SJCRH30 (cell line): Measurements from ENCODE around the gene PEX14. TPM values are rescaled to one million over a fixed set of nuclear protein-coding genes. Genes with fewer than 3 reads are reported as not detected.

Source experiments
- DNase-seq, 2 experiments: peaks; one replicate each; pipeline ENCODE4 v3.0.0-alpha.2; 2015 to 2020
- H3K27ac ChIP-seq: fragments of 250-450 bp; sonication (Bioruptor Pico); 2 replicates; pipeline ENCODE4 v1.5.1; 2020; ENCODE audit warnings: mild to moderate bottlenecking, moderate library complexity
- H3K27me3 ChIP-seq: fragments of 250-450 bp; sonication (Bioruptor Pico); 2 replicates; pipeline ENCODE4 v1.5.1; 2020; ENCODE audit warnings: mild to moderate bottlenecking, moderate library complexity
- H3K36me3 ChIP-seq: fragments of 250-450 bp; sonication (Bioruptor Pico); 2 replicates; pipeline ENCODE4 v1.5.1; 2020; ENCODE audit warnings: mild to moderate bottlenecking, moderate library complexity
- H3K4me1 ChIP-seq: fragments of 250-450 bp; sonication (Bioruptor Pico); 2 replicates; pipeline ENCODE4 v1.5.1; 2020; ENCODE audit warnings: mild to moderate bottlenecking, moderate library complexity
- H3K4me3 ChIP-seq: fragments of 250-450 bp; sonication (Bioruptor Pico); 2 replicates; pipeline ENCODE4 v1.5.1; 2020; ENCODE audit warnings: mild to moderate bottlenecking, moderate library complexity
- H3K9me3 ChIP-seq: fragments of 250-450 bp; sonication (Bioruptor Pico); replicated peaks from 2 replicates; pipeline ENCODE4 v1.5.1; 2020; ENCODE audit warnings: mild to moderate bottlenecking, moderate library complexity
- total RNA-seq: library from RNA; depleted of rRNA; stranded (reverse); fragments of >200 nt; shearing (Covaris generic); gene quantifications from 2 replicates; pipeline ENCODE4 v1.2.3, GENCODE V29; 2014

PEX14 gene
- total RNA-seq, 1 experiment from 2014 or later = 14.6 TPM

GRCh38 chr1:10606064-10606463 is 131.3 kb downstream of the PEX14 start:
- no peak overlapping the region for H3K4me3 ChIP-seq
- no peaks in the 10 kb centered on the region for H3K9me3 ChIP-seq
- peaks cover 27% of the 10 kb centered on the region for H3K4me1 ChIP-seq
- no peak overlapping the region for H3K27ac ChIP-seq
- H3K27me3 ChIP-seq = no peaks in the 10 kb centered on the region
- no peaks in the 10 kb centered on the region for H3K36me3 ChIP-seq
- peak in 1 of 2 experiments; percentile 21 for DNase-seq

- DNase-seq = no peak
- H3K27me3 ChIP-seq = no peaks in the 10 kb centered on the region
Observed at GRCh38 chr1:10607228-10607627, 132.5 kb downstream of the PEX14 start.

GRCh38 chr1:10608690-10609089 is 133.9 kb downstream of the PEX14 start:
- Histone ChIP-seq H3K4me1 (peaks cover 16% of the 10 kb centered on the region), H3K9me3 (no peaks in the 10 kb centered on the region), H3K36me3 (no peaks in the 10 kb centered on the region), H3K27ac (no peak overlapping the region), H3K27me3 (no peaks in the 10 kb centered on the region), H3K4me3 (no peak overlapping the region)
- DNase-seq = peak in 1 of 2 experiments; percentile 73

More at GRCh38 chr1:10607228-10607627, 132.5 kb downstream of the PEX14 start:
- H3K4me3 ChIP-seq = no peak overlapping the region
- H3K36me3 ChIP-seq = no peaks in the 10 kb centered on the region
- H3K4me1 ChIP-seq = peaks cover 16% of the 10 kb centered on the region
- no peaks in the 10 kb centered on the region for H3K9me3 ChIP-seq
- no peak overlapping the region for H3K27ac ChIP-seq

- Histone ChIP-seq H3K4me3 (no peak overlapping the region), H3K27ac (no peak overlapping the region), H3K4me1 (peaks cover 10% of the 10 kb centered on the region), H3K27me3 (no peaks in the 10 kb centered on the region), H3K36me3 (no peaks in the 10 kb centered on the region), H3K9me3 (no peaks in the 10 kb centered on the region)
- DNase-seq = no peak
Observed at GRCh38 chr1:10610901-10611600, 136.3 kb downstream of the PEX14 start.

GRCh38 chr1:10612436-10613160 is 137.8 kb downstream of the PEX14 start:
- Histone ChIP-seq H3K4me1 (peaks cover 10% of the 10 kb centered on the region), H3K27ac (no peak overlapping the region), H3K4me3 (no peak overlapping the region), H3K27me3 (no peaks in the 10 kb centered on the region), H3K9me3 (no peaks in the 10 kb centered on the region), H3K36me3 (no peaks in the 10 kb centered on the region)
- DNase-seq = no peak

- no peak for DNase-seq
- H3K27me3 ChIP-seq = no peaks in the 10 kb centered on the region
Observed at GRCh38 chr1:10613340-10613739, 138.6 kb downstream of the PEX14 start.

GRCh38 chr1:10613861-10614260 is 139.1 kb downstream of the PEX14 start:
- Histone ChIP-seq H3K36me3 (no peaks in the 10 kb centered on the region), H3K27ac (no peak overlapping the region), H3K27me3 (no peaks in the 10 kb centered on the region), H3K4me1 (peaks cover 2% of the 10 kb centered on the region), H3K9me3 (no peaks in the 10 kb centered on the region), H3K4me3 (no peak overlapping the region)
- DNase-seq = no peak

More at GRCh38 chr1:10613340-10613739, 138.6 kb downstream of the PEX14 start:
- H3K27ac ChIP-seq = no peak overlapping the region
- H3K9me3 ChIP-seq = no peaks in the 10 kb centered on the region
- peaks cover 8% of the 10 kb centered on the region for H3K4me1 ChIP-seq
- H3K36me3 ChIP-seq = no peaks in the 10 kb centered on the region
- no peak overlapping the region for H3K4me3 ChIP-seq

- H3K4me1 ChIP-seq = no peaks in the 10 kb centered on the region
- H3K36me3 ChIP-seq = no peaks in the 10 kb centered on the region
- H3K27me3 ChIP-seq = no peaks in the 10 kb centered on the region
- no peaks in the 10 kb centered on the region for H3K9me3 ChIP-seq
- no peak overlapping the region for H3K4me3 ChIP-seq
- no peak overlapping the region for H3K27ac ChIP-seq
- no peak for DNase-seq
Observed at GRCh38 chr1:10614377-10615225, 139.9 kb downstream of the PEX14 start.

- H3K27ac ChIP-seq = no peak overlapping the region
- H3K27me3 ChIP-seq = no peaks in the 10 kb centered on the region
- H3K36me3 ChIP-seq = no peaks in the 10 kb centered on the region
- no peak for DNase-seq
- H3K4me1 ChIP-seq = no peaks in the 10 kb centered on the region
- H3K4me3 ChIP-seq = no peak overlapping the region
- H3K9me3 ChIP-seq = no peaks in the 10 kb centered on the region
Observed at GRCh38 chr1:10615332-10615731, 140.6 kb downstream of the PEX14 start.

- DNase-seq = no peak
- H3K27ac ChIP-seq = no peak overlapping the region
- no peaks in the 10 kb centered on the region for H3K4me1 ChIP-seq
- H3K4me3 ChIP-seq = no peak overlapping the region
- H3K9me3 ChIP-seq = no peaks in the 10 kb centered on the region
- no peaks in the 10 kb centered on the region for H3K27me3 ChIP-seq
- no peaks in the 10 kb centered on the region for H3K36me3 ChIP-seq
Observed at GRCh38 chr1:10615932-10616671, 141.4 kb downstream of the PEX14 start.

GRCh38 chr1:10616696-10617095 is 141.9 kb downstream of the PEX14 start:
- no peaks in the 10 kb centered on the region for H3K27me3 ChIP-seq
- no peak for DNase-seq
- H3K36me3 ChIP-seq = no peaks in the 10 kb centered on the region
- no peaks in the 10 kb centered on the region for H3K4me1 ChIP-seq
- no peak overlapping the region for H3K4me3 ChIP-seq
- H3K9me3 ChIP-seq = no peaks in the 10 kb centered on the region
- no peak overlapping the region for H3K27ac ChIP-seq

GRCh38 chr1:10617318-10617717 is 142.6 kb downstream of the PEX14 start:
- no peak overlapping the region for H3K4me3 ChIP-seq
- no peaks in the 10 kb centered on the region for H3K36me3 ChIP-seq
- no peaks in the 10 kb centered on the region for H3K27me3 ChIP-seq
- H3K9me3 ChIP-seq = no peaks in the 10 kb centered on the region
- no peak overlapping the region for H3K27ac ChIP-seq
- DNase-seq = no peak
- no peaks in the 10 kb centered on the region for H3K4me1 ChIP-seq

- Histone ChIP-seq H3K27me3 (no peaks in the 10 kb centered on the region), H3K4me1 (no peaks in the 10 kb centered on the region)
- no peak for DNase-seq
Observed at GRCh38 chr1:10617931-10618885, 143.5 kb downstream of the PEX14 start.

More at GRCh38 chr1:10617931-10618885, 143.5 kb downstream of the PEX14 start:
- Histone ChIP-seq H3K27ac (no peak overlapping the region), H3K9me3 (no peaks in the 10 kb centered on the region), H3K36me3 (no peaks in the 10 kb centered on the region), H3K4me3 (no peak overlapping the region)
